Measurements from ENCODE around the gene CDH16.

DNA sequence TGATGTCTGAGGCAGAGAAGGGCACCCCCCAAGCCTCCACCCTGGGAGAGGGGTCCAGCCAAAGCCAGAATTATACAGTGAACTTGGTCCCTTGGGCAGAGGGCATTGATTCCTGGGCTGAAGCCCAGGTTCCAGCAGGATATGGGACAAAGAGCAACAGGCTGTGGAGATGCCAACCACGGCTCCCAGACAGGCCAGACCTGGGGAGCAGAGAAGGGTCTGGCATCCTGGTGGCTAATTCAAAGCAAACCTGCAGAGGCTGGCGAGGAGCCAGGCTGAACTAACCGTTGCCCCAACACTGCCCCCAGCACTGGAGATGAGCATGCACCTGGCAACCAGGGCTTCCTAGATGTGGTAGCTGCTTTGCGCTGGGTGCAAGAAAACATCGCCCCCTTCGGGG is 45.4 kb upstream of the CDH16 start:
- TF ChIP-seq, protein P1, sequence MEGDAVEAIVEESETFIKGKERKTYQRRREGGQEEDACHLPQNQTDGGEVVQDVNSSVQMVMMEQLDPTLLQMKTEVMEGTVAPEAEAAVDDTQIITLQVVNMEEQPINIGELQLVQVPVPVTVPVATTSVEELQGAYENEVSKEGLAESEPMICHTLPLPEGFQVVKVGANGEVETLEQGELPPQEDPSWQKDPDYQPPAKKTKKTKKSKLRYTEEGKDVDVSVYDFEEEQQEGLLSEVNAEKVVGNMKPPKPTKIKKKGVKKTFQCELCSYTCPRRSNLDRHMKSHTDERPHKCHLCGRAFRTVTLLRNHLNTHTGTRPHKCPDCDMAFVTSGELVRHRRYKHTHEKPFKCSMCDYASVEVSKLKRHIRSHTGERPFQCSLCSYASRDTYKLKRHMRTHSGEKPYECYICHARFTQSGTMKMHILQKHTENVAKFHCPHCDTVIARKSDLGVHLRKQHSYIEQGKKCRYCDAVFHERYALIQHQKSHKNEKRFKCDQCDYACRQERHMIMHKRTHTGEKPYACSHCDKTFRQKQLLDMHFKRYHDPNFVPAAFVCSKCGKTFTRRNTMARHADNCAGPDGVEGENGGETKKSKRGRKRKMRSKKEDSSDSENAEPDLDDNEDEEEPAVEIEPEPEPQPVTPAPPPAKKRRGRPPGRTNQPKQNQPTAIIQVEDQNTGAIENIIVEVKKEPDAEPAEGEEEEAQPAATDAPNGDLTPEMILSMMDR (IDR thresholded peaks at IDR 0.05), result no peak
- TF ChIP-seq POLR2A (IDR thresholded peaks at IDR 0.05), result no peak

Data from testis (tissue), 2 donors.